ENCODE measurements around the gene DLGAP5. TPM values are rescaled to one million over a fixed set of nuclear protein-coding genes. Genes with fewer than 3 reads are reported as not detected.

DLGAP5 gene, protein sequence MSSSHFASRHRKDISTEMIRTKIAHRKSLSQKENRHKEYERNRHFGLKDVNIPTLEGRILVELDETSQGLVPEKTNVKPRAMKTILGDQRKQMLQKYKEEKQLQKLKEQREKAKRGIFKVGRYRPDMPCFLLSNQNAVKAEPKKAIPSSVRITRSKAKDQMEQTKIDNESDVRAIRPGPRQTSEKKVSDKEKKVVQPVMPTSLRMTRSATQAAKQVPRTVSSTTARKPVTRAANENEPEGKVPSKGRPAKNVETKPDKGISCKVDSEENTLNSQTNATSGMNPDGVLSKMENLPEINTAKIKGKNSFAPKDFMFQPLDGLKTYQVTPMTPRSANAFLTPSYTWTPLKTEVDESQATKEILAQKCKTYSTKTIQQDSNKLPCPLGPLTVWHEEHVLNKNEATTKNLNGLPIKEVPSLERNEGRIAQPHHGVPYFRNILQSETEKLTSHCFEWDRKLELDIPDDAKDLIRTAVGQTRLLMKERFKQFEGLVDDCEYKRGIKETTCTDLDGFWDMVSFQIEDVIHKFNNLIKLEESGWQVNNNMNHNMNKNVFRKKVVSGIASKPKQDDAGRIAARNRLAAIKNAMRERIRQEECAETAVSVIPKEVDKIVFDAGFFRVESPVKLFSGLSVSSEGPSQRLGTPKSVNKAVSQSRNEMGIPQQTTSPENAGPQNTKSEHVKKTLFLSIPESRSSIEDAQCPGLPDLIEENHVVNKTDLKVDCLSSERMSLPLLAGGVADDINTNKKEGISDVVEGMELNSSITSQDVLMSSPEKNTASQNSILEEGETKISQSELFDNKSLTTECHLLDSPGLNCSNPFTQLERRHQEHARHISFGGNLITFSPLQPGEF
- total RNA-seq: 33.8 and 44.4 TPM in 2 replicates

DNA sequence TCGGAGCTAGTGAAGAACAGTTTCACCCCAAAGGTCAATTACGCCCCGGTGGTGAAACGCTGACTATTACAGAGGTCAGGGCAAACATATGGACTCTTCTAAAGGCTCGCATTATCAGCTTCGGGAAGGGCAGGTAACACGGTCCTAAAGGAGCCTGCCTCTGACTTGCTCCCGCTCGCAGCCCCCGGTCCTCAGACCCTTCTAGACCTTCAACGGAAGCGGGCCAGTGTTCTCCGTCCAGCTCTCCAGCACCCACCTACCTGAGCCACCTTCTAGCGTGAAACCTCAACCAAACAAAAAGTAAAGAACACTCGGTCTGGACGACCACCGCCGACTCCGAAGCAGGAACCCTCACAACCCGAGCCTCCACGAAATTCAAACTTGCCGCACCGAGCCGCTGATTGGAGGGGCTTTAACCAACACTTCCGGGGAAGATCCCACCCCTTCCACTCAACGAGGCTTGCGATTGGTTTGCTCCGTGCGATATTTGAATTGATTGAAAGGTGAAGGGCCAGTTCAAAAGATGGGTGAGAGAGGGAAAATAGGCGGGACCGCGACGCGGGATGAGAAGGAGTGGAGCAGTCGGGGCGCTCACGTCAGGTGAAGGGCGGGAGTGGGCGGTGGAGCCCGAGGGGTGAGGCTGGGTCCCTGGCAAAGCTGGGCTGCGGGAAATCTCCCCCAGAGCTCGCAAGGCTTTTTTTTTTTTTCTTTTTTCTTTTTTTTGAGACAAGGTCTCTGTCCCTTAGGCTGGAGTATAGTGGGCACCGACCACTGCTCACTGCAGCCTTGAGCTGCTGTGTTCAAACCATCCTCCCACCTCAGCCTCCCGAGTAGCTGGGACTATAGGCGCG, at the start of gene DLGAP5:
DLGAP5 (minus strand) TSS at position 383 of the 851 bp plus-strand sequence. CDS start 2,406 bp downstream, outside the sequence.

DNA sequence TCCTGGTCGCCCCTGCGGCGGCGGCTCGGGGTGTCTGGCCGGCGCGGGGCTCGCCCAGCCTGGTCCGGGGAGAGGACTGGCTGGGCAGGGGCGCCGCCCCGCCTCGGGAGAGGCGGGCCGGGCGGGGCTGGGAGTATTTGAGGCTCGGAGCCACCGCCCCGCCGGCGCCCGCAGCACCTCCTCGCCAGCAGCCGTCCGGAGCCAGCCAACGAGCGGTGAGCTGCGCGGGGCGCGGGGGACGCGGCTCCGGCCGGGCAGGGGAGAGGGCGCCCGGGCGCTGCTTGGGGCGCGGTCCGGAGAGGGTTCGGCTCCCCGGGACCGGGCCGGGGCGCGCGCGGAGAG, 62.3 kb downstream of the DLGAP5 start, which contains the start of gene LGALS3:
LGALS3 (plus strand) TSS at position 167 of the 342 bp plus-strand sequence. CDS start 8,122 bp downstream, outside the sequence.

Other genes starting within 250 kb of the DLGAP5 start
- gene WDHD1, start 164.5 kb downstream of the DLGAP5 start, total RNA-seq: 14.3 and 22.9 TPM in 2 replicates
- 10.3 and 15.8 TPM in 2 replicates for gene SOCS4, start 164.3 kb downstream of the DLGAP5 start, total RNA-seq
- 44.4 and 47.8 TPM in 2 replicates for gene MAPK1IP1L, start 139.9 kb downstream of the DLGAP5 start, total RNA-seq
- 256 and 292 TPM in 2 replicates for gene LGALS3, start 62.3 kb downstream of the DLGAP5 start, total RNA-seq
- gene FBXO34, start 79.8 kb upstream of the DLGAP5 start, total RNA-seq: 15.4 and 21.7 TPM in 2 replicates
- gene ATG14, start 220.2 kb upstream of the DLGAP5 start, total RNA-seq: 8.1 and 11.5 TPM in 2 replicates
- gene TBPL2, start 249.0 kb upstream of the DLGAP5 start, total RNA-seq: not detected in 2 replicates